Activated CD4-positive, alpha-beta T cell treated with anti-CD3 and anti-CD28 coated beads, Interleukin-2, amount 50 U/mL, for 48 hours (primary cell): ENCODE measurements around the gene GTF2E1.
"Not testable (repeated sequence)": the region's sequence is repeated elsewhere in the genome, so short reads cannot be mapped to it uniquely, and the experiment has no call there.

ENCODE experiments used
- DNase-seq, 2 experiments: peaks; one replicate each; pipeline ENCODE4 v3.0.0-alpha.2; 2020

The GTF2E1 gene

GRCh38 chr3:120742198-120742848 is at the start of gene GTF2E1, which contains the start of gene RABL3:
TSS of gene GTF2E1 (plus strand) at chr3:120742744. CDS start at chr3:120750553, 7,809 bp downstream.
TSS of gene RABL3 (minus strand) at chr3:120742516. CDS start at chr3:120742507, 9 bp downstream.
- peak; percentile 94 to 96 for DNase-seq

- DNase-seq = no peak
Measured at GRCh38 chr3:120693439-120694171, 48.9 kb upstream of the GTF2E1 start.

GRCh38 chr3:120699333-120699732 is 43.2 kb upstream of the GTF2E1 start:
- DNase-seq = no peak

GRCh38 chr3:120705884-120706582 is 36.5 kb upstream of the GTF2E1 start:
- DNase-seq = no peak

DNA sequence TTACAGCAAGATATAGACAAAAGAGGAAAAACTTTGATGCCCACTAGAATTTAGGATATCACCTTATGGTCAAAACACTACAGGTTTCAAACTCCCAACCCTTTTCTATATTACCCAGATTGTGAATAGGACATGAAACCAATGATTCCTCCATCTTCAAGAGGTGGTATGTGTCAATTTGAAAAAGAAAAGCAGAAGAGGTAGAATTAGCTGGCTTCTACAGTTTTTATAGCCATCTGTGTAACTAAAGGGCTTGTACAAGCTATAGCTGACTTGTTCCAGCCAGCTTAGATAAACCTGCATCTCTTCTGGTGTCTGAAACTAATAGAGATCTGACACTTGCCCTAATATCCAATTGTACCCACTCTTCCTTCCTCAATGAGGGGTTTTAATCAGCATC is 35.6 kb upstream of the GTF2E1 start:
- DNase-seq = no peak

- no peak for DNase-seq
Measured at GRCh38 chr3:120708408-120708807, 34.1 kb upstream of the GTF2E1 start.

DNA sequence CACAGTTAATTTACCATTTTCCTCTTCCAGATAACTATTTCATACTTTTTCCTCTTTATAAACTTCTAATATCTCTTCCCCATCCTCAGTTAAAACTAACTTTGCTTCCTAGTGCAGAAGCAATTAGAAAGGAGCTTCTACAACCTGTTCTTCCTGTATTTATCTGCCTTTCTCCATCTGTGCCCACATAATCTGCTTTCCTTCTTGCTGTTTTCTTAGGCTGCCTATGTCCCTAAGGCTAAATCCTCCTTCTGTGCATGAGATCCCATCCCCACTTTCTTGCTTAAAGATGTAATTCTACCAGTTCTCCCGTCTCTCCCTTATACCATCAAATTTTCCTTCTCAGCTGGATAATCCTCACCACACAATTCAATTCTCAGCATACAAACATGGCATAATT is 32.2 kb upstream of the GTF2E1 start:
- DNase-seq = no peak

DNA sequence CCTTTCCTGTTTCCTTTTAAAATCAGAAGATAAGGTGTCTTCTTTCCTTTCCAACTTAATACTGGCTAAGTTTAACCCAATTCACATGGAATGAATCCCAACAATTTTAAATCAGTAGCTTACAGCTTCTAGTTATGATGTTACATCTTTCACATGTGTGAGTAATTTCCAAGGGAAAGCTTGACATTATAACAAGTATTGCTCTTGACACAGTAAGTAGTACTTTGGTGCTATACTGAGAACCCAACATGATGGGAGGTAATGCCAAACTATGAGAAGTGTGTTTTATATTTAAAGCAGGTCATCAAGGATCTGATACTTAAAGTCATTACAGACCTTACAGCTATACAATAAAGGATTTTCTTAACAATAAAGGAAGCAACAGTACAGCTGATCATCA is 29.3 kb upstream of the GTF2E1 start:
- no peak for DNase-seq

DNA sequence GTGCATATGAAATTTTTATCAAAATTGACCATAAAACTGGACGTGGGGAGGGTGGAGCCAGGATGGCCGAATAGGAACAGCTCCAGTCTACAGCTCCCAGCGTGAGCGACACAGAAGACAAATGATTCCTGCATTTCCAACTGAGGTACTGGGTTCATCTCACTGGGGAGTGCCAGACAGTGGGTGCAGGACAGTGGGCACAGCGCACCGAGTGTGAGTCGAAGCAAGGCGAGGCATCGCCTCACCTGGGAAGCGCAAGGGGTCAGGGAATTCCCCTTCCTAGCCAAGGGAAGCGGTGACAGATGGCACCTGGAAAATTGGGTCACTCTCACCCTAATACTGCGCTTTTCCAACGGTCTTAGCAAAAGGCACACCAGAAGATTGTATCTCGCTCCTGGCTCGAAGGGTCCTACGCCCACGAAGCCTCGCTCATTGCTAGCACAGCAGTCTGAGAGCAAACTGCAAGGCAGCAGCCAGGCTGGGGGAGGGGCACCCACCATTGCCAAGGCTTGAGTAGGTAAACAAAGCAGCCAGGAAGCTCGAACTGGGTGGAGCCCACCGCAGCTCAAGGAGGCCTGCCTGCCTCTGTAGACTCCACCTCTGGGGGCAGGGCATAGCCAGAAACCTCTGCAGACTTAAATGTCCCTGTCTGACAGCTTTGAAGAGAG is 23.2 kb upstream of the GTF2E1 start:
- peak; percentile 40 to 47 for DNase-seq

GRCh38 chr3:120726791-120727190 is 15.8 kb upstream of the GTF2E1 start:
- no peak for DNase-seq

DNA sequence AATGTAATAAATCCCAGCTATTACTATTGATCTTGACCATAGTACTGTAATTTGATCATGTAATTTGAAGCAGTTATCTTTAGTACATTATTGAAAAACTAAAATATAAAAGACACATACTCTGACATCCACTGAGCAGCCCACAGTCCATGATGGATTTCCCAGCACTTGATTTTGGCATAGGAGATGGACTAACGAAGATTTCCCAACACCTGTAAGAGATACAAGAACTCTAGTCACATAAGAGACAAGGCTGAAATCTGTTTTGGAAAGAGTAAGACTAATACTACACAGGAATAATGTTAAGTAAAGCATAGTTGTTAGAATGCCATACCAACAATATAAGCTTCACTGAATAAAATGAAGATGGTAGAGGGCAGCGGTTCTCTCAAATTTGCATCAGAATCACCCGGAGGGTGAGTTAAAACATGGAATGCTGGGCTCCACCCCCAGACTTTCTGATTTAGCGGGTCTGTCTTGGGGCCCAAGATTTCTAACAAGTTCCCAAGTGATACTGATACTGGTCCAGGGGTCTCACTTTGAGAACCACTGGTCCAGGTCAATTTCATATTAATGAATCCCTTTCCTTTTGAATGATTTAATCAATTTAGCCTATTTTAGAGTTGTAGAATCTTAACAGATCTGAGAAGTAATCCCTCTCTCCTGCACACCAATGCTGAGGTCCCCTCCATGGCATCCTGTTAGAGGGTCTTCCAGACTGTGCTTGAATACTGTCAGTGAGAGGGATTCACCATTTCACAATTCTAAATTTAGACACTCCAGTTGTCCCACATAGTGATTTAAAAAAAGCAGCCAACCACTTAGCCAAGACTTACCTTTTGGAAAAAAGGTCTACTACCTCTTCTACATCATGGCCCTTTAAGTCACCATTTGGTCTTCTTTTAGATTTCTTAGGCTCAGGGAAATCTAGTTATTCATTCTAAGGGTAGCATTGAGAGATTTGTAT is 11.7 kb upstream of the GTF2E1 start:
- no peak for DNase-seq

- not testable (repeated sequence) for DNase-seq
Measured at GRCh38 chr3:120738006-120738405, 4.5 kb upstream of the GTF2E1 start.

DNA sequence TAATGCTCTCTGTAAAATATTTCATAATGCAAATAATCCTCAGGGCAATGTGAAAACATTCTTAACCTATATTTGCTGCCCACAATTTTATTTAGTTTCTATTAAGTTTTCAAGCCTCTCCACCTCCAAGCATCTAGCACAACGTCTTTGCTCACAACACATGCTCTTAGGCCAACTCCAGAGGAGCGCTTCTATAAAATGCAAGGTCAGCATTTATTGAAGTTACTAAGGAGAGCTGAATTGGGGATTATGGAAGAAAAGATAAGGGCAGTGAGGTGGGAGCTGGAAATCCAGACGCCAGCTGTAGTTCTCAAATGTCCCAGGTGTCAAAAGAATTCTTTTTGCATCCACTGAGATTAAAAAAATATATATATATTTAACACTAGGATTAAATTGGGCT is 1.2 kb upstream of the GTF2E1 start:
- DNase-seq = peak in 1 of 2 experiments; percentile 8

DNA sequence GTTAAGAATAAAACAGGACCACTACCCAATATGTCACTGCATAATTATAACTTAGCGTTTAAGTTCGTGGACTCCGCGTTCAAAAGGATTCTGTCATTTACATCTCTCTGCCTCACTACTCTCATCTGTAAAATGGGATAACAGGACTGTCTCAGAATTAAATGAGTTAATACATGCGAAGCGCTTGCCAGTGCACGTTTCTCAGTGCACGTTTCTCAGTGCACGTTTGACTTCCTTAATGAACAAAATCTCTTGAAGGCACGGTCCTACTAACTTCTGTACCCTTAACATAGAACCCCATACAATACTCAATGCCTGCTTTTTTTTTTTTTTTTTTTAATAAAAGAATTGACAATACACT is 727 bp upstream of the GTF2E1 start:
- no peak for DNase-seq

- peak; percentile 16 to 36 for DNase-seq
Measured at GRCh38 chr3:120742849-120743365, 363 bp downstream of the GTF2E1 start.

GRCh38 chr3:120743556-120744195 is 1.1 kb downstream of the GTF2E1 start:
- no peak for DNase-seq

DNA sequence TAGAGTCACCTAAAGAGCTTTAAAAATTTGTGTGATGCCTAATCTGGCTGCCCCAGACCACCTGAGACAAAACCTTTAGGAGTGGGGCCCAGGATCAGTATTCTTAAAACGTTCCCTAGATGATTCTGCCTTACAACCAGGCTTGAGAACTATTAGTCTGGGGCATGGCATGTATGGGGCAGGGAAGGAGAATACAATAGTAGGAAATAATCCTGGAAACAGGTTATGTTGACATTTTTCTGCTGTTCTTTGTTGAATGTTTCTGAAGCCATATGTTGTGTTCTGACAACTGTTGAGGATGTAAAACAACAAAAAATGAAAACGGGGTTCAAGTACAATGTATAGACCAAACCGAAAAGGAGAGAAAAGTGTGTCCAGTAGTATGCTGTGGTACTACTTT is 2.9 kb downstream of the GTF2E1 start:
- DNase-seq = no peak

DNA sequence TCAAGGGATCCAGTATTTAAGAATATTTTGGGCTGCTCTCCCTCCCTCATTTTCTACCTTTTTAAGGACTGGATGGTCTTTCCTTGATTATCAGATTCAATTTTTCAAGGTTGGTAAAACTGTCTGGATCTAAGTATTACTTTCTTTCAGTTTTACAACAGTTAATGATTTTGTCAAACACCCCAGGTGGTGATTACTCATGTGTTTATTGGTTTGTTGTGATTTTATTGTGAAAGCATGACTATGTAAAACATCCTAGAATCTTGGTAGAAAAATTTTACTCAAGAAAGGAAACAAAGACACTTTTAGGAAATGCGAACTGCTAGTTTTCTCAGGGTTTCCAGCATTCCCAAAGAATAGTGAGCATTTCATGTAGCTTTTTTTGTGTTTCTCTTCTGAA is 7.3 kb downstream of the GTF2E1 start:
- no peak for DNase-seq

GRCh38 chr3:120752230-120752629 is 9.7 kb downstream of the GTF2E1 start:
- no peak for DNase-seq

GRCh38 chr3:120752865-120753264 is 10.3 kb downstream of the GTF2E1 start:
- no peak for DNase-seq

DNA sequence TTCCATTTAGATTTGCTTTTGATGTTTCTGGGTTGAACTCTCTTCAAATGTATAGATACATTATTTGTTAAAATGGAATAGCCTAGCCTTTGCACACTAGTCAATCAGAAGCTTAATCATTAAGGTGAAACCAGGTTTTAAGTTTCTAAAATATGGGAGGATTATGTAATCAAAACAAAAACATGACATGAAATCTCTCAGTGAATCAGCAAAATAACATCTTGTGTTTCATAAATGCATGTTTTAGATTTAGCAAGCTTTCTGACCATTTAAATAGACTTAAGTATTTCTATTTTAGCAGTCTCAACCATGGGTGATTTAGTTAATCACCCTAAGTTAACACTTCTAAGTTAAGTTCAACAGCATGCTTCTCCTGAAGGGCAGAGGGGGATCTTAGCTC is 11.3 kb downstream of the GTF2E1 start:
- no peak for DNase-seq
